ENCODE data around the gene BAZ1B.

DNA sequence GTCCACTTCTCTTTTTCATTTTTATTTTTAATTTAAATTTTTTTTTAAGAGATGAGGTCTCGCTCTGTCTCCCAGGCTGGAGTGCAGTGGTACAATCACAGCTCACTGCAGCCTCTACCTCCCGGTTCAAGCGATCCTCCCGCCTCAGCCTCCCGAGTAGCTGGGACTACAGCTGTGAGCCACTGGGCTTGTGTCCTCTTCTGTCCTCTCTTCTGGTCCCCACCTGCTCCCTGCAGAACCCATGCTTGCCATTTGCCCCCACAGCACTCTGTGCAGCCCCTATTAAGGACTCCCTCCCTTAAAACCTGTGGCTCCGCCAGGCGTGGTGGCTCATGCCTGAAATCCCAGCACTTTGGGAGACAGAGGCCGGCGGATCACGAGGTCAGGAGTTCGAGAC, 97.6 kb downstream of the BAZ1B start:
- TF ChIP-seq CTCF (IDR thresholded peaks at IDR 0.05) (no peak), POLR2A (IDR thresholded peaks at IDR 0.05) (no peak)

Measured in adrenal gland (tissue), 5 donors.